SIG-M5 (cell line): ENCODE results near the gene MIDN.
"Not testable (repeated sequence)": the region's sequence is repeated elsewhere in the genome, so short reads cannot be mapped to it uniquely, and the experiment has no call there.

Experiments used
- DNase-seq: peaks from one replicate; lab custom pipeline; 2025; lab: John Stamatoyannopoulos, UW

MIDN gene

DNA sequence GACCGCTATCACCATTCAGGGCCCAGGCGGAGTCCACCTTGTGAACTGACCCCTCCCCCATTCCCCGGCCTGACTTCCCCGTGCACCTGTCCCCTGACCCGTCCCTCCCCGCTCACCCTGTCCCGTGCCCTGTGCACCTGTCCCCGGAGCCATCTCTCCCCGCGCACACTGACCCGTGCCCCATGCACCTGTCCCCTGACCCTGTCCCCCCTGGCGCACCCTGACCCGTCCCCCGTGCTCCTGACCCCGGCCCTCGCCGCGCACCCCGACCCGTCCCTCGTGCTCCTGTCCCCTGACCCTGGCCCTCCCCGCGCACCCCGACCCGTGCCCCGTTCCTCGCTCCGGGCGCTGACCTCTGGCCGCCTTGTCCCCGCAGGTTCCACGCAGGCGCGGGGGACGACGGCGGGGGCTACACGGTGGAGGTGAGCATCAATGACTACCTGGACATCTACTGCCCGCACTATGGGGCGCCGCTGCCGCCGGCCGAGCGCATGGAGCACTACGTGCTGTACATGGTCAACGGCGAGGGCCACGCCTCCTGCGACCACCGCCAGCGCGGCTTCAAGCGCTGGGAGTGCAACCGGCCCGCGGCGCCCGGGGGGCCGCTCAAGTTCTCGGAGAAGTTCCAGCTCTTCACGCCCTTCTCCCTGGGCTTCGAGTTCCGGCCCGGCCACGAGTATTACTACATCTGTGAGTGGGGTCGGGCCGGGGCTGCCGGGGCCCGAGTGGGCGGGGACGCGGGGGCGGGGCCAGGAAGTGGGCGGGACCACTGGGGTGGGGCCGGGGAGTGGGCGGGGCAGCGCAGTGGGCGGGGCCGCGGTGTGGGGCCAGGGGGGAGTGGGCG lies 47.0 kb downstream of the MIDN start:
- no peak for DNase-seq

- no peak for DNase-seq
Measured at GRCh38 chr19:1296078-1296477, 47.7 kb downstream of the MIDN start.

DNA sequence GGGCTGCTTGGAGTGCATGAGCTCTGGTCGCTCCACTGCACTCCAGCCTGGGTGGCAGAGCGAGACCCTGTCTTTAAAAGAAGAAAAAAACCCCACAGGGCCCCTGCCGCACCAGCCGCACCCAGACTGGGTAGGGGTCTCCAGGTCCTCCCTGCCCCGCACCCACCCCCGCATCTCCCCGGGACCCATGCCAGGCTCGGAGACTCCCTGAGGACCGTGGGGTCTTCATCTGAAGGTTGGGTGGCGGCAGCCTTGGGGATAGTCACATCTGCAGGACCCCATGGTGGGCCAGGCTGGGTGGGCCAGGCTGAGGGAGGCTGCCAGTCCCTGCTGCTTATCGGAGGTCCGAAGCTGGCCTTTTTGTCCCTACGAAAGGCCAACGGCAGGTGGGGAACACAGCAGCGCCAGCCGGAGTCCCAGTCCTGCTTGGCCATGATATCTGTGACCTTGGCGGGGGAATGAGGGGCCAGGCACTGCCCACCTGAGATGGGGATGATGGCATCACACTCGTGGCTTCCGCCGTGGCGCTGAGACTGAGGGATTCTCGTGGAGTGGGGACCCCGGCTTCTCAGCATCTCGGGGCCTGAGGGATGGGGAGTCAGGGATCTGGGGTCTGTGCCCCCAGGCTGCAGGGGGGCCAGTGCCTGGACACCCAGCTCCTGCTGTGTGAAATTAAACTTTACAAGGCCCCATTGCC lies 48.3 kb downstream of the MIDN start:
- no peak for DNase-seq

DNA sequence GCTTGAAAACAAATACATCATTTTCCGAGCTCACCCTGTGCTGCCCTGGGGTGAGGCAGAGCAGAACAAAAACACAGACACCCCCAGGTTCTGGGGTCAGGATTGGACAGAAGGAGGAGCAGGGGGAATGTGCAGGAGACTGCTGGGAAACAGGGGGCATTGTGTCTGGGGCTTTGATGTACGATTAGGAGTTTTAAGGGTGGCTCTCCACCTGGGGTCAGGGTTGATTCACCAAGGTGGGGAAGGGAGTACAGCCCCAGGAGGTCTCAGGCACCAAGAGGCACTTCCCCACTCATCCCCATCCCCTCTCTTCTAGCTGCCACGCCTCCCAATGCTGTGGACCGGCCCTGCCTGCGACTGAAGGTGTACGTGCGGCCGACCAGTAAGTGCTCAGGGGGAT lies 49.9 kb downstream of the MIDN start:
- no peak for DNase-seq

- DNase-seq, result no peak
Measured at GRCh38 chr19:1299801-1300200, 51.4 kb downstream of the MIDN start.

- no peak for DNase-seq
Measured at GRCh38 chr19:1300744-1301490, 52.5 kb downstream of the MIDN start.

DNA sequence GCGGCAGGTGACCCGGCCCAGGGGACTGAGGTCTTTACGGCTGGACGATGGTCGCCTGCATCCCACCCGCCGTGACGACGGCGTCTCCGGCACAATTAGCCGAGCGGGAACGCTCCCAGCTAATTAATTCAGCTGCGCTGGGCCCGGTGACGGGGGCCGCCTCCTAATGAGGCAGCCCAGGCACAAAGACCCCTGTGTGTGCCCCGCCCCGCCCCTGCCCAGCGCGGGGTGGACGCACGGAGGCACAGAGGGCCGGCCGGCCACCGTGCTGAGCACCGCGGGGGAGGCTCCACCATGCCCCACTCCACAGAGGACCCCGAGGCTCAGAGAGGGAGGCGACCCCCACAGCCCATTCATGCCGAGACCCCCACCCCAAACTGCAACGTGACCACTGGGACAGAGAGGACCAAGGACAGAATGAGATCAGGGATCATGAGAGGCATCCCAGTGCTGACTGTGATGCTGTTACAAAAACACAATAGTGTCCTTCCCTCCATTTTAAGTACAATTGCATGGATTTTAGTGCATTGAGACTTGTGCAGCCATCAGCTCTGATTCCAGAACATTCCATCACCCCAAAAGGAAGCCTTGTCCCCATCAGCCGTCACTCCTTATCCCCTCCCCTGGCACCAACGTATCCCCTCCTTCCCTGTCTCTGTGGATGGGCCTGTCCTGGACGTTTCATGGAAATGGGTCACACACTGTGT lies 54.3 kb downstream of the MIDN start:
- DNase-seq, result no peak

DNA sequence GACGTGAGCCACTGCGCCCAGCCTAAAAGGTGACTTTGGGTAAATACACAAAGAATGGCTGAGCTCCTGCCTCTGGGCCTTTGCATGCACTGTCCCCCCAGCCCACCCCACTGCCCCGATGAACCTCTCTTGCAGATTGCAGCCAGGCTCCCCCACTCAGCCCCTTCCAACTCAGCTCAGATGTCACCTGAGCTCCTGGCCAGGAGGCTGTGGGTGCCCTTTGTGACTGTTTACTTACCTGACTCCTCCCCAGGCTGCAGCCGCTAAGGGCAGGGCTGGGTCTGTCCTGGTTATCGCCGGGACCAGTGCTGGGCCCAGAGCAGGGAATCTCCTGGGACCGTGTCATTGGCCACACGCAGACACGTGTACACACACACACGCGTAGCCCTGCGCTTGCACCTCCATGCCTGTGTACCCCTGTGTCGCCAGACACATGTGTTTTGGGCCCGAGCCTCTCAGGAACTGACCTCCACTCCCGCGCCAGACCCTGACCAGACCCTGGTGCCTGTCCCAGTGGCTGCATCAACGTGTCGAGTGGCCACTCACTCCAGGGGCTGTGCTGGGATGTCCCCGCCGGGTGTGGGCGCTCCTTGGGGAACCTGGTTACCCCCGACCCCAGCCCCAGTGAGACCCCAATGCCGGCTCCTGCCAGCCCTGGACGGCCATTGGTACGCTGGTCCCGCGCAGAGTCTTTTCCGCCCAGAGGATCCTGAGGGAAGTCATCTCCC lies 56.0 kb downstream of the MIDN start:
- DNase-seq, result no peak

- DNase-seq, result not testable (repeated sequence)
Measured at GRCh38 chr19:1305354-1305753, 57.0 kb downstream of the MIDN start.

GRCh38 chr19:1307320-1307719 lies 58.9 kb downstream of the MIDN start:
- DNase-seq, result no peak

DNA sequence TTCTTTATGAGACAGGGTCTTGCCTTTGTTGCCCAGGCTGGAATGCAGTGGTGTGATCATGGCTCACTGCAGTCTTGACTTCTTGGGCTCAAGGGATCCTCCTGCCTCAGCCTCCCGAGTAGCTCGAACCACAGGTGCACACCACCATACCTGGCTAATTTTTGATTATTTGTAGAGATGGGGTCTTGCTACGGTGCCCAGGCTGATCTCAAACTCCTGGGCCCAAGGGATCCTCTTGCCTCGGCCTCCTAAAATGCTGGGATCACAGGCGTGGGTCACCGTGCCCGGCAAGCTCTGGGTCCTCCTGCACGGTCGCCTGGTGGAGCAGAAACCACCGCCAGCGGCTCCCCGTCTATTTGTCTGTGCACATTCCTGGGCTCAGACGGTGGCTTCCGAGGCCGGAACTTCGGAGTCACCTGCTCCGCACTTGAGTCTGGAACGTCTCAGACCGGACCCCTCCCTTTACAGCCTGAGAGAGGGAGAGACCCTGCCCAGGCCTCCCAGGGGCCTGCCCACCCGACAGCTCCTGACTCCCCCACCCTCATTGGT lies 59.4 kb downstream of the MIDN start:
- no peak for DNase-seq

DNA sequence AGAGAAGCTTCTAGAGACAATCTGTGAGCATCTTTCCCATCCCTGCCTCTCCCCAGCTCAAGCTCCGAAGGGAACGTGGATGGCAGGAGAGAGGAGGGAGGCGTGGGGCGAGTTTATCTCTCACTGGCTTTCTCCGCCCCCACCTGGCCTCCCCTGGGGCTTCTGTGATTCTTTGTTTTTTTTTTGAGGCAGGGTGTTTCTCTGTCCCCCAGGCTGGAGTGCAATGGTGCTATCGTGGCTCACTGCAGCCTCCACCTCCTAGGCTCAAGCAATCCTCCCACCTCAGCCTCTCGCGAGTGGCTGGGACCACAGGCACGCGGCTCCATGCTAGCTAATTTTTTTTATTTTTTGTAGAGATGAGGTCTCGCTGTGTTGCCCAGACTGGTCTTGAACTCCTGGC lies 60.3 kb downstream of the MIDN start:
- DNase-seq, result no peak
